HG03108 (cell line): ENCODE measurements around the gene HRH1.

Experiments
- ATAC-seq: cut with Tn5 transposase; IDR thresholded peaks from one replicate; pipeline ENCODE4 v1.9.1; 2021; ENCODE audit warnings: moderate library complexity; ENCODE audit not compliant: unreplicated experiment

Gene HRH1

DNA sequence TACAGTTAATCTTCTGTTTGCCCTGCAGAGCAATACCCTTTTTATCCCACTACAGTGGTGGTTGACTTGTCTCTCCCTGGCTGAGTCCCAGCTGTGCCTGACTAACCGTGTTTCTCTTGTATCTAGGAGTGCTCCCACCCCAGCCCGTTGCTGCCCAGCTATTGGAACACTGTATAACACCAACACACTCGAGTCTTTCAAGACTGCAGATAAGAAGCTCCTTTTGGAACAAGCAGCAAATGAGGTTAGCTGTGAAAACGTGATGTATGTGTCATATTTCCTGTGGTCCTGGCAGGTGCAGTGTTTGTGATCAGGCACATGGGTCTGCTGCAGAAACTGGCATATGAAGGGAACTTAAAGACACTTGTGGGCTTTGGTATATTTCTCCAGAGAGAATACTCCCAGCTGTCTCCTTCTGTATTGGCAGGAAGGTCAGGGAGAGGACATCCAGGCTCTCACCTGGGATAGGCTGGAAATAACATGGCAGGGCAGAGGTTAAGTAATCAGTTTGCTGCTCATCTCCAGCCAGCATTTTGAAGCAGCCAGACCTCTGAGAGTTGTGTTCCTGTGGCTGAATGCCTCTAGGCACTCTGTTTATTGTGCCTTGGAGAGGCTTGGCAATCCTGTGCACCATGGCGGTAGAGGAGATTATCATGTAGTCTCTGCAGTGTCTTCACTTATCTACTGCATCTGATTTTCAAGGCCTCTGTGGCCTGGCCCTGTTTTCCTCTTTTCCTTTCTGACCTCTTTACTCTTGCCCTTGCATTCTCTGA is 152.7 kb downstream of the HRH1 start:
- ATAC-seq: no peak

GRCh38 chr3:11307830-11308432 is 153.6 kb downstream of the HRH1 start:
- ATAC-seq: no peak

DNA sequence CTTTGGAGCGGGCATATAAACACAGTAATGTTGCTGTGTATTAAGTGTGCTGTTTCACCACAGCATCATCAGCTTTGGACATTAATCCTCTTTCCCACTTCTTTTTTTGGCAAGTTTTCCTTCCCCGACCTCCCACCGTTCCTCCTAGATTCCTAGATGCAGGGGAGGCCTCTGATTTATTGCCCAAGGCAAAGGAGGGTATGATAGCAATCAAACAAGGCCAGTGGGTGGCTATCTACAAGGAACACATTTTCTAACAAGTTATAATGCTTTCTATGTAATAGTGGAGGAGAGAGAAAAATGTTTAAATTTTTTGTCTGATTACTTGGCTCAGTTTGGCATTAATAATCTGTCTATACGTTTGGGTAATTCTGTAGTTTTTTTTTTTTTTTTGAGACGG is 156.0 kb downstream of the HRH1 start:
- ATAC-seq: no peak

- no peak for ATAC-seq
Measured at GRCh38 chr3:11312166-11312565, 157.9 kb downstream of the HRH1 start.
